HepG2 (cell line): Measurements from ENCODE around the gene SYT11. TPM values are rescaled to one million over a fixed set of nuclear protein-coding genes. Genes with fewer than 3 reads are reported as not detected.

Source experiments
- ASH2L ChIP-seq: fragments of 300-600, 200-600 bp; sonication (generic); IDR thresholded peaks from 2 replicates; pipeline ENCODE4 v1.7.0; 2017; ENCODE audit warnings: low read depth, mild to moderate bottlenecking, moderate library complexity, mixed read lengths, low read length; ENCODE audit not compliant: insufficient read length
- DMAP1 ChIP-seq: IDR thresholded peaks from 2 replicates; pipeline ENCODE4 v1.6.1; 2016
- ETV5 ChIP-seq: IDR thresholded peaks from 2 replicates; pipeline ENCODE4 v1.6.1; 2018; ENCODE audit warnings: missing biosample characterization, missing genetic modification reagents, inconsistent platforms, borderline replicate concordance
- IRF2 ChIP-seq: IDR thresholded peaks from 2 replicates; pipeline ENCODE4 v1.6.1; 2018; ENCODE audit warnings: missing genetic modification reagents, missing compliant biosample characterization
- NBN ChIP-seq: fragments of 450-650 bp; conservative IDR thresholded peaks from 2 replicates; pipeline ENCODE4 v1.6.1; 2017
- PHF21A ChIP-seq: sonication (generic); formaldehyde crosslinking; IDR thresholded peaks from 2 replicates; pipeline ENCODE4 v1.5.0; 2020; ENCODE audit warnings: mild to moderate bottlenecking, missing genetic modification reagents
- RXRB ChIP-seq: IDR thresholded peaks from 2 replicates; pipeline ENCODE4 v1.6.1; 2016; ENCODE audit warnings: borderline replicate concordance, missing genetic modification reagents, missing compliant biosample characterization
- SRSF1 ChIP-seq: fragments of 200-400 bp; formaldehyde crosslinking; optimal IDR thresholded peaks from 2 replicates; pipeline ENCODE3; 2017; ENCODE audit warnings: mild to moderate bottlenecking, low read depth, low read length, moderate library complexity
- TAF1 ChIP-seq: sonication (generic); formaldehyde crosslinking; IDR thresholded peaks from 2 replicates; pipeline ENCODE4 v1.4.0; 2020; ENCODE audit warnings: missing genetic modification reagents
- TFDP1 ChIP-seq: IDR thresholded peaks from 2 replicates; pipeline ENCODE4 v1.6.1; 2016; ENCODE audit warnings: missing compliant biosample characterization, missing genetic modification reagents, borderline replicate concordance
- TFE3 ChIP-seq: IDR thresholded peaks from 2 replicates; pipeline ENCODE4 v1.6.1; 2016
- THAP9 ChIP-seq: sonication (generic); formaldehyde crosslinking; IDR thresholded peaks from 2 replicates; pipeline ENCODE4; 2020; ENCODE audit warnings: missing genetic modification reagents, mild to moderate bottlenecking, borderline replicate concordance
- ZFP1 ChIP-seq: IDR thresholded peaks from 2 replicates; pipeline ENCODE4 v1.6.1; 2016
- ZIK1 ChIP-seq: sonication (generic); formaldehyde crosslinking; IDR thresholded peaks from 2 replicates; pipeline ENCODE4 v1.5.0; 2020; ENCODE audit warnings: mild to moderate bottlenecking, low read depth, missing genetic modification reagents, borderline replicate concordance
- ZNF460 ChIP-seq: sonication (generic); formaldehyde crosslinking; IDR thresholded peaks from 2 replicates; pipeline ENCODE4 v1.5.1; 2020; ENCODE audit warnings: missing genetic modification reagents, mild to moderate bottlenecking, borderline replicate concordance
- ZNF629 ChIP-seq: sonication (generic); formaldehyde crosslinking; conservative IDR thresholded peaks from 2 replicates; pipeline ENCODE4 v1.5.0; 2020; ENCODE audit warnings: missing genetic modification reagents
- ZNF644 ChIP-seq: IDR thresholded peaks from 2 replicates; pipeline ENCODE4 v1.6.1; 2016; ENCODE audit warnings: low read depth
- polyA plus RNA-seq, 8 experiments: library from polyadenylated mRNA; depleted of rRNA in 3 of 8; stranded (reverse) in 7 of 8; unstranded in 1 of 8; fragments of >200 nt; fragmentation: Illumina TruSeq in 4 of 8; extraction: Trizol in 4 of 8; gene quantifications; 2 replicates each; pipeline versions ENCODE4 v1.2.1 to v1.2.3, GENCODE V29; 2011 to 2016; ENCODE audit warnings: low read depth in 4 of 8, missing spikeins in 1 of 8, mixed read lengths in 1 of 8; ENCODE audit not compliant: insufficient read depth in 1 of 8
- total RNA-seq, 5 experiments: library from RNA; depleted of rRNA; stranded (reverse); fragments of >200 nt; fragmentation: Illumina TruSeq; extraction: Trizol; gene quantifications; 2 replicates each; pipeline ENCODE4 v1.2.3, GENCODE V29; 2016; ENCODE audit warnings: low read depth in 1 of 5
- TF ChIP-seq, protein P1 (sequence below): sonication (generic); formaldehyde crosslinking; conservative IDR thresholded peaks from 2 replicates; pipeline ENCODE4 v1.4.0; 2020; ENCODE audit warnings: mild to moderate bottlenecking, missing genetic modification reagents, moderate library complexity

Gene SYT11
- total and polyA plus RNA-seq, 2 of the 13 experiments (the other 11 are each of a cell fraction or from before 2014, with no cell fraction given) = 0.22 to 0.59 TPM

- TF ChIP-seq ZFP1 (CRISPR knock-in tag) (no peak), ASH2L (peak; percentile 68), RXRB (CRISPR knock-in tag) (peak; percentile 31; the same call in 1 of the 2 replicates), ZNF460 (peak; percentile 74; the same call in 1 of the 2 replicates), PHF21A (CRISPR knock-in tag) (no peak), SRSF1 (peak; percentile 46), DMAP1 (CRISPR knock-in tag) (peak; percentile 32; the same call in 1 of the 2 replicates), ZNF629 (CRISPR knock-in tag) (no peak; the same call in 1 of the 2 replicates), NBN (no peak), ETV5 (CRISPR knock-in tag) (peak; percentile 91), TFE3 (CRISPR knock-in tag) (0 out of 2 replicates have a peak, but pooled peaks have one; percentile 20), TAF1 (CRISPR knock-in tag) (peak; percentile 86), IRF2 (CRISPR knock-in tag) (peak; percentile 90), THAP9 (CRISPR knock-in tag) (0 out of 2 replicates have a peak, but pooled peaks have one; percentile 45), ZNF644 (CRISPR knock-in tag) (no peak), ZIK1 (CRISPR knock-in tag) (0 out of 2 replicates have a peak, but pooled peaks have one; percentile 46), TFDP1 (peak; percentile 18; the same call in 1 of the 2 replicates)
- TF ChIP-seq, protein P1, sequence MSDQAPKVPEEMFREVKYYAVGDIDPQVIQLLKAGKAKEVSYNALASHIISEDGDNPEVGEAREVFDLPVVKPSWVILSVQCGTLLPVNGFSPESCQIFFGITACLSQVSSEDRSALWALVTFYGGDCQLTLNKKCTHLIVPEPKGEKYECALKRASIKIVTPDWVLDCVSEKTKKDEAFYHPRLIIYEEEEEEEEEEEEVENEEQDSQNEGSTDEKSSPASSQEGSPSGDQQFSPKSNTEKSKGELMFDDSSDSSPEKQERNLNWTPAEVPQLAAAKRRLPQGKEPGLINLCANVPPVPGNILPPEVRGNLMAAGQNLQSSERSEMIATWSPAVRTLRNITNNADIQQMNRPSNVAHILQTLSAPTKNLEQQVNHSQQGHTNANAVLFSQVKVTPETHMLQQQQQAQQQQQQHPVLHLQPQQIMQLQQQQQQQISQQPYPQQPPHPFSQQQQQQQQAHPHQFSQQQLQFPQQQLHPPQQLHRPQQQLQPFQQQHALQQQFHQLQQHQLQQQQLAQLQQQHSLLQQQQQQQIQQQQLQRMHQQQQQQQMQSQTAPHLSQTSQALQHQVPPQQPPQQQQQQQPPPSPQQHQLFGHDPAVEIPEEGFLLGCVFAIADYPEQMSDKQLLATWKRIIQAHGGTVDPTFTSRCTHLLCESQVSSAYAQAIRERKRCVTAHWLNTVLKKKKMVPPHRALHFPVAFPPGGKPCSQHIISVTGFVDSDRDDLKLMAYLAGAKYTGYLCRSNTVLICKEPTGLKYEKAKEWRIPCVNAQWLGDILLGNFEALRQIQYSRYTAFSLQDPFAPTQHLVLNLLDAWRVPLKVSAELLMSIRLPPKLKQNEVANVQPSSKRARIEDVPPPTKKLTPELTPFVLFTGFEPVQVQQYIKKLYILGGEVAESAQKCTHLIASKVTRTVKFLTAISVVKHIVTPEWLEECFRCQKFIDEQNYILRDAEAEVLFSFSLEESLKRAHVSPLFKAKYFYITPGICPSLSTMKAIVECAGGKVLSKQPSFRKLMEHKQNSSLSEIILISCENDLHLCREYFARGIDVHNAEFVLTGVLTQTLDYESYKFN = 0 out of 2 replicates have a peak, but pooled peaks have one; percentile 24
Measured at GRCh38 chr1:155856975-155857930, 2.1 kb upstream of the SYT11 start, which contains the start of gene GON4L (continued).
